Measurements from ENCODE around the gene PDK1. TPM values are rescaled to one million over a fixed set of nuclear protein-coding genes. Genes with fewer than 3 reads are reported as not detected.

The PDK1 gene
- total RNA-seq, 4 donors from 2014 or later: 13.2 to 32.6 (median 18.1) TPM

GRCh38 chr2:172564376-172564775 is 8.5 kb downstream of the PDK1 start:
- no peak for TF ChIP-seq CTCF (IDR thresholded peaks at IDR 0.05; ENCODE audit: low read depth)

GRCh38 chr2:172571245-172571644 is 15.4 kb downstream of the PDK1 start:
- no peak for TF ChIP-seq CTCF (IDR thresholded peaks at IDR 0.05; ENCODE audit: low read depth)

GRCh38 chr2:172572981-172573380 is 17.1 kb downstream of the PDK1 start:
- no peak for TF ChIP-seq CTCF (IDR thresholded peaks at IDR 0.05; ENCODE audit: low read depth)

GRCh38 chr2:172574965-172575364 is 19.1 kb downstream of the PDK1 start:
- TF ChIP-seq CTCF (IDR thresholded peaks at IDR 0.05; ENCODE audit: low read depth): no peak

- TF ChIP-seq CTCF (IDR thresholded peaks at IDR 0.05; ENCODE audit: low read depth): no peak
Observed at GRCh38 chr2:172578054-172578453, 22.2 kb downstream of the PDK1 start.

GRCh38 chr2:172578860-172579512 is 23.1 kb downstream of the PDK1 start:
- TF ChIP-seq CTCF (IDR thresholded peaks at IDR 0.05; ENCODE audit: low read depth): no peak

GRCh38 chr2:172580544-172580943 is 24.7 kb downstream of the PDK1 start:
- no peak for TF ChIP-seq CTCF (IDR thresholded peaks at IDR 0.05; ENCODE audit: low read depth)
